HepG2 (cell line): Measurements from ENCODE around the gene NUDT7. TPM values are rescaled to one million over a fixed set of nuclear protein-coding genes. Genes with fewer than 3 reads are reported as not detected.

ENCODE experiments used
- ATF1 ChIP-seq: IDR thresholded peaks from 2 replicates; pipeline ENCODE4 v1.6.1; 2016; ENCODE audit warnings: mild to moderate bottlenecking, control low read depth
- CREM ChIP-seq, 2 experiments: sonication (generic) in 1 of 2; formaldehyde crosslinking in 1 of 2; IDR thresholded peaks; 2 replicates each; pipeline versions ENCODE4 v1.4.0 to v1.6.1; 2016 to 2020; ENCODE audit warnings: antibody characterized with exemption in 1 of 2, mild to moderate bottlenecking in 1 of 2, missing genetic modification reagents in 1 of 2
- HDAC6 ChIP-seq: fragments of 200-600 bp; sonication (generic); IDR thresholded peaks from 2 replicates; pipeline ENCODE4 v1.7.0; 2017; ENCODE audit warnings: mild to moderate bottlenecking, antibody characterized with exemption, low read length, low read depth
- HNRNPL ChIP-seq: fragments of 200-400 bp; formaldehyde crosslinking; IDR thresholded peaks from 2 replicates; pipeline ENCODE4 v1.6.1; 2017; ENCODE audit warnings: mild to moderate bottlenecking, low read depth, low read length
- HOXA3 ChIP-seq: sonication (generic); formaldehyde crosslinking; IDR thresholded peaks from 2 replicates; pipeline ENCODE4 v1.5.0; 2020; ENCODE audit warnings: missing genetic modification reagents
- KAT8 ChIP-seq: IDR thresholded peaks from 2 replicates; pipeline ENCODE4 v1.6.1; 2016; ENCODE audit warnings: missing genetic modification reagents, missing compliant biosample characterization
- LCORL ChIP-seq, 2 experiments: fragments of 450-650 bp in 1 of 2; sonication (generic) in 1 of 2; formaldehyde crosslinking in 1 of 2; IDR thresholded peaks; 2 replicates each; pipeline versions ENCODE4 v1.5.0 to v1.6.1; 2017 to 2020; ENCODE audit warnings: antibody characterized with exemption in 1 of 2, missing genetic modification reagents in 1 of 2
- PHB2 ChIP-seq: fragments of 450-650 bp; IDR thresholded peaks from 2 replicates; pipeline ENCODE4 v1.6.1; 2018; ENCODE audit not compliant: partially characterized antibody
- SALL1 ChIP-seq: sonication (generic); formaldehyde crosslinking; IDR thresholded peaks from 2 replicates; pipeline ENCODE4 v1.8.0; 2022; ENCODE audit warnings: mild to moderate bottlenecking, missing genetic modification reagents
- SRSF1 ChIP-seq: fragments of 200-400 bp; formaldehyde crosslinking; optimal IDR thresholded peaks from 2 replicates; pipeline ENCODE3; 2017; ENCODE audit warnings: mild to moderate bottlenecking, low read depth, low read length, moderate library complexity
- SRY ChIP-seq: sonication (generic); formaldehyde crosslinking; IDR thresholded peaks from 2 replicates; pipeline ENCODE4 v1.8.0; 2022; ENCODE audit warnings: mild to moderate bottlenecking, missing genetic modification reagents
- THYN1 ChIP-seq: sonication (generic); formaldehyde crosslinking; IDR thresholded peaks from 2 replicates; pipeline ENCODE4 v1.8.1; 2023; ENCODE audit warnings: low read depth, mild to moderate bottlenecking, moderate library complexity, missing genetic modification reagents, borderline replicate concordance
- ZFP90 ChIP-seq: sonication (generic); formaldehyde crosslinking; IDR thresholded peaks from 2 replicates; pipeline ENCODE4 v1.8.0; 2022; ENCODE audit warnings: missing genetic modification reagents, mild to moderate bottlenecking, inconsistent platforms, borderline replicate concordance
- ZKSCAN5 ChIP-seq: sonication (generic); formaldehyde crosslinking; IDR thresholded peaks from 2 replicates; pipeline ENCODE4 v1.5.1; 2020; ENCODE audit warnings: mild to moderate bottlenecking, missing genetic modification reagents
- ZMYM4 ChIP-seq: sonication (generic); formaldehyde crosslinking; IDR thresholded peaks from 2 replicates; pipeline ENCODE4 v1.8.1; 2023; ENCODE audit warnings: mild to moderate bottlenecking, missing genetic modification reagents
- ZNF143 ChIP-seq: sonication (generic); formaldehyde crosslinking; IDR thresholded peaks from 2 replicates; pipeline ENCODE4 v1.4.0; 2020; ENCODE audit warnings: missing genetic modification reagents
- ZNF180 ChIP-seq: sonication (generic); formaldehyde crosslinking; IDR thresholded peaks from 2 replicates; pipeline ENCODE4 v1.4.0; 2020; ENCODE audit warnings: low read depth, missing genetic modification reagents, borderline replicate concordance
- ZNF350 ChIP-seq: sonication (generic); formaldehyde crosslinking; IDR thresholded peaks from 2 replicates; pipeline ENCODE4 v1.4.0; 2020; ENCODE audit warnings: mild to moderate bottlenecking, low read depth, missing genetic modification reagents, borderline replicate concordance
- ZNF569 ChIP-seq: sonication (generic); formaldehyde crosslinking; IDR thresholded peaks from 2 replicates; pipeline ENCODE4 v1.5.0; 2020; ENCODE audit warnings: mild to moderate bottlenecking, missing genetic modification reagents, moderate library complexity, borderline replicate concordance
- ZNF761 ChIP-seq: sonication (generic); formaldehyde crosslinking; conservative IDR thresholded peaks from 2 replicates; pipeline ENCODE4 v1.4.0; 2020; ENCODE audit warnings: mild to moderate bottlenecking, missing genetic modification reagents
- ZNF772 ChIP-seq: sonication (generic); formaldehyde crosslinking; IDR thresholded peaks from 2 replicates; pipeline ENCODE4 v1.5.0; 2020; ENCODE audit warnings: mild to moderate bottlenecking, missing genetic modification reagents
- polyA plus RNA-seq, 8 experiments: library from polyadenylated mRNA; depleted of rRNA in 3 of 8; stranded (reverse) in 7 of 8; unstranded in 1 of 8; fragments of >200 nt; fragmentation: Illumina TruSeq in 4 of 8; extraction: Trizol in 4 of 8; gene quantifications; 2 replicates each; pipeline versions ENCODE4 v1.2.1 to v1.2.3, GENCODE V29; 2011 to 2016; ENCODE audit warnings: low read depth in 4 of 8, missing spikeins in 1 of 8, mixed read lengths in 1 of 8; ENCODE audit not compliant: insufficient read depth in 1 of 8
- total RNA-seq, 5 experiments: library from RNA; depleted of rRNA; stranded (reverse); fragments of >200 nt; fragmentation: Illumina TruSeq; extraction: Trizol; gene quantifications; 2 replicates each; pipeline ENCODE4 v1.2.3, GENCODE V29; 2016; ENCODE audit warnings: low read depth in 1 of 5
- TF ChIP-seq, protein P1 (sequence below): sonication (generic); formaldehyde crosslinking; conservative IDR thresholded peaks from 2 replicates; pipeline ENCODE4 v1.4.0; 2020; ENCODE audit warnings: missing genetic modification reagents
- TF ChIP-seq, protein P2 (sequence below): IDR thresholded peaks from 2 replicates; pipeline ENCODE4 v1.6.1; 2012; ENCODE audit warnings: inconsistent platforms
- TF ChIP-seq, protein P3 (sequence below): sonication (generic); formaldehyde crosslinking; IDR thresholded peaks from 2 replicates; pipeline ENCODE4 v1.4.0; 2020; ENCODE audit warnings: missing genetic modification reagents; ENCODE audit errors: not compliant biosample characterization
- TF ChIP-seq, protein P4 (sequence below): sonication (generic); formaldehyde crosslinking; IDR thresholded peaks from 2 replicates; pipeline ENCODE4 v1.8.0; 2022; ENCODE audit warnings: mild to moderate bottlenecking, missing genetic modification reagents, moderate library complexity
- TF ChIP-seq, protein P5 (sequence below): sonication (generic); formaldehyde crosslinking; IDR thresholded peaks from 2 replicates; pipeline ENCODE4 v1.9.0; 2022; ENCODE audit warnings: low read depth, missing genetic modification reagents

Gene NUDT7
- total and polyA plus RNA-seq, 2 of the 13 experiments (the other 11 are each of a cell fraction or from before 2014, with no cell fraction given) = 14.3 to 23.9 TPM

DNA sequence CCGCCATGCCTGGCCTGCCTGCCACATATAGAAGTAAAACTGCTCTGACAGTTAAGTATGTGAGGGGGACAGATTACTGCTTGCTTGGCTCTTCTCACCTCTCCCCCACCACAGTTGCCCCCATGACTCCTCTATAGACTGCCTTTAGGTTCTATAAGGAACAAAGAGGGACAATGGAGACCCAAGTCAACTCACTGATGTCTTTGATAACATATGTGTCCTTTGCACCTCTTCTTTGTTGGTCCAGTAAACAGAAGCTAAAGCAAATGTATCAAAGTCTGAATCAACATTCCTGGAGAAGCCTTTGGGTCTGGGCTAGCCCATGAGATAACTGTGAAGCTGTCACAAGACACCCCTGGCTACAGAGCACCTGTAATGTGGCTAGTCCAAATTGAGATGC lies 27.1 kb downstream of the NUDT7 start (continued):
- TF ChIP-seq, protein P1, sequence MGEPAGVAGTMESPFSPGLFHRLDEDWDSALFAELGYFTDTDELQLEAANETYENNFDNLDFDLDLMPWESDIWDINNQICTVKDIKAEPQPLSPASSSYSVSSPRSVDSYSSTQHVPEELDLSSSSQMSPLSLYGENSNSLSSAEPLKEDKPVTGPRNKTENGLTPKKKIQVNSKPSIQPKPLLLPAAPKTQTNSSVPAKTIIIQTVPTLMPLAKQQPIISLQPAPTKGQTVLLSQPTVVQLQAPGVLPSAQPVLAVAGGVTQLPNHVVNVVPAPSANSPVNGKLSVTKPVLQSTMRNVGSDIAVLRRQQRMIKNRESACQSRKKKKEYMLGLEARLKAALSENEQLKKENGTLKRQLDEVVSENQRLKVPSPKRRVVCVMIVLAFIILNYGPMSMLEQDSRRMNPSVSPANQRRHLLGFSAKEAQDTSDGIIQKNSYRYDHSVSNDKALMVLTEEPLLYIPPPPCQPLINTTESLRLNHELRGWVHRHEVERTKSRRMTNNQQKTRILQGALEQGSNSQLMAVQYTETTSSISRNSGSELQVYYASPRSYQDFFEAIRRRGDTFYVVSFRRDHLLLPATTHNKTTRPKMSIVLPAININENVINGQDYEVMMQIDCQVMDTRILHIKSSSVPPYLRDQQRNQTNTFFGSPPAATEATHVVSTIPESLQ (CRISPR knock-in tag) = no peak
- no peak for TF ChIP-seq ZNF350 (CRISPR knock-in tag)
- TF ChIP-seq HDAC6 = no peak
- no peak for TF ChIP-seq ZNF569 (CRISPR knock-in tag)
- no peak for TF ChIP-seq THYN1 (CRISPR knock-in tag)
- peak; percentile 66 for TF ChIP-seq CREM (IDR thresholded peaks at IDR 0.05)
- TF ChIP-seq CREM (CRISPR knock-in tag; IDR thresholded peaks at IDR 0.05) = no peak
- no peak for TF ChIP-seq LCORL (IDR thresholded peaks at IDR 0.05)
- peak; percentile 83 for TF ChIP-seq LCORL (CRISPR knock-in tag; IDR thresholded peaks at IDR 0.05)
- TF ChIP-seq, protein P2, sequence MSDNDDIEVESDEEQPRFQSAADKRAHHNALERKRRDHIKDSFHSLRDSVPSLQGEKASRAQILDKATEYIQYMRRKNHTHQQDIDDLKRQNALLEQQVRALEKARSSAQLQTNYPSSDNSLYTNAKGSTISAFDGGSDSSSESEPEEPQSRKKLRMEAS = peak; percentile 40; the same call in 1 of the 2 replicates
- no peak for TF ChIP-seq ZNF761
- TF ChIP-seq SRSF1 = no peak
- peak; percentile 54; the same call in 1 of the 2 replicates for TF ChIP-seq ATF1 (CRISPR knock-in tag)
- TF ChIP-seq ZNF143 (CRISPR knock-in tag) = no peak
- TF ChIP-seq, protein P3, sequence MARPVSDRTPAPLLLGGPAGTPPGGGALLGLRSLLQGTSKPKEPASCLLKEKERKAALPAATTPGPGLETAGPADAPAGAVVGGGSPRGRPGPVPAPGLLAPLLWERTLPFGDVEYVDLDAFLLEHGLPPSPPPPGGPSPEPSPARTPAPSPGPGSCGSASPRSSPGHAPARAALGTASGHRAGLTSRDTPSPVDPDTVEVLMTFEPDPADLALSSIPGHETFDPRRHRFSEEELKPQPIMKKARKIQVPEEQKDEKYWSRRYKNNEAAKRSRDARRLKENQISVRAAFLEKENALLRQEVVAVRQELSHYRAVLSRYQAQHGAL (CRISPR knock-in tag) = no peak
- TF ChIP-seq HNRNPL = no peak
- no peak for TF ChIP-seq PHB2
- TF ChIP-seq, protein P4, sequence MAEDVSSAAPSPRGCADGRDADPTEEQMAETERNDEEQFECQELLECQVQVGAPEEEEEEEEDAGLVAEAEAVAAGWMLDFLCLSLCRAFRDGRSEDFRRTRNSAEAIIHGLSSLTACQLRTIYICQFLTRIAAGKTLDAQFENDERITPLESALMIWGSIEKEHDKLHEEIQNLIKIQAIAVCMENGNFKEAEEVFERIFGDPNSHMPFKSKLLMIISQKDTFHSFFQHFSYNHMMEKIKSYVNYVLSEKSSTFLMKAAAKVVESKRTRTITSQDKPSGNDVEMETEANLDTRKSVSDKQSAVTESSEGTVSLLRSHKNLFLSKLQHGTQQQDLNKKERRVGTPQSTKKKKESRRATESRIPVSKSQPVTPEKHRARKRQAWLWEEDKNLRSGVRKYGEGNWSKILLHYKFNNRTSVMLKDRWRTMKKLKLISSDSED (CRISPR knock-in tag) = no peak
- TF ChIP-seq ZNF772 = no peak
- TF ChIP-seq, protein P5, sequence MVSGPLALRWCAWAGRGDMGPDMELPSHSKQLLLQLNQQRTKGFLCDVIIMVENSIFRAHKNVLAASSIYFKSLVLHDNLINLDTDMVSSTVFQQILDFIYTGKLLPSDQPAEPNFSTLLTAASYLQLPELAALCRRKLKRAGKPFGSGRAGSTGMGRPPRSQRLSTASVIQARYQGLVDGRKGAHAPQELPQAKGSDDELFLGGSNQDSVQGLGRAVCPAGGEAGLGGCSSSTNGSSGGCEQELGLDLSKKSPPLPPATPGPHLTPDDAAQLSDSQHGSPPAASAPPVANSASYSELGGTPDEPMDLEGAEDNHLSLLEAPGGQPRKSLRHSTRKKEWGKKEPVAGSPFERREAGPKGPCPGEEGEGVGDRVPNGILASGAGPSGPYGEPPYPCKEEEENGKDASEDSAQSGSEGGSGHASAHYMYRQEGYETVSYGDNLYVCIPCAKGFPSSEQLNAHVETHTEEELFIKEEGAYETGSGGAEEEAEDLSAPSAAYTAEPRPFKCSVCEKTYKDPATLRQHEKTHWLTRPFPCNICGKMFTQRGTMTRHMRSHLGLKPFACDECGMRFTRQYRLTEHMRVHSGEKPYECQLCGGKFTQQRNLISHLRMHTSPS = no peak
- peak; percentile 64; the same call in 1 of the 2 replicates for TF ChIP-seq SALL1
- no peak for TF ChIP-seq SRY (CRISPR knock-in tag)
- no peak for TF ChIP-seq ZFP90 (CRISPR knock-in tag)
- TF ChIP-seq KAT8 = no peak
- TF ChIP-seq ZNF180 = no peak
- TF ChIP-seq HOXA3 = peak; percentile 43; the same call in 1 of the 2 replicates
- TF ChIP-seq ZKSCAN5 = no peak; the same call in 1 of the 2 replicates
- TF ChIP-seq ZMYM4 (CRISPR knock-in tag) = peak; percentile 91
